Body of pancreas (tissue), 4 donors: ENCODE data around the gene LIPH.

ENCODE experiments used
- CTCF ChIP-seq, 7 experiments: fragments of 450-650 bp in 4 of 7; fragments of 200-600 bp in 3 of 7; sonication (generic) in 3 of 7; IDR thresholded peaks; one replicate each; pipeline ENCODE4 v1.5.1; 2016 to 2019; ENCODE audit warnings: antibody characterized with exemption in 7 of 7
- POLR2A ChIP-seq, 3 donors: fragments of 450-650 bp; IDR thresholded peaks; one replicate each; pipeline ENCODE4 v1.6.1; 2016; ENCODE audit warnings: antibody characterized with exemption in 3 of 3, mild to moderate bottlenecking in 2 of 3

DNA sequence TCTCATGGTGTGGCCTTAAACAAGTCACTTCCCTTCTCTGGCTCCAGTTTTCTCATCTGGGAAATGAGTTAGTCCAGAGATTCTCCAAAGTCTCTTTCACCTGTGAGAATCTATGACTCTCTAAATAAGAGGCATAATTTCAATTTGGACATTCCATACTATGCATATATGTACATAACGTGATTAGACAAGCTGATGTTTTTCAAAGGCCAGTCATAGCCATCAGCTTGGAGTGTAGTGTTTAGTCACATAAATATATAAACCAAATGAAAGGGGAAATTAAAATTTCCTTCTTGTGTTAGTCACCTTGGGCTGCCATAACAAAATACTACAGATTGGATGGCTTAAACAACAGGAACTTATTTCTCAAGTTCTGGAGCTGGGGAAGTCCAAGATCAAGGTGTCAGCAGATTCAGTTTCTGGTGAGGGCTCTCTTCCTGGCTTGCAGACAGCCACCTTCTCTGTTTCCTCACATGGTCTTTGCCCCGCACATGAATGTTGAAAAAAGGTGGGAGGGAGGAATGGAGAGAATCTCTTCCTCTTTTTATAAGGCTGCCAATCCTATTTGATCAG lies 72.9 kb downstream of the LIPH start:
- TF ChIP-seq CTCF (IDR thresholded peaks at IDR 0.05) (no peak), POLR2A (IDR thresholded peaks at IDR 0.05) (no peak)
